DMS153 treated with DMSO at 0.1 percent for 48 hours (cell line): ENCODE results near the gene MOCS1.

Experiments used
- DNase-seq: peaks from one replicate; lab custom pipeline; 2025; ENCODE audit not compliant: unreplicated experiment; lab: John Stamatoyannopoulos, UW

Gene MOCS1

DNA sequence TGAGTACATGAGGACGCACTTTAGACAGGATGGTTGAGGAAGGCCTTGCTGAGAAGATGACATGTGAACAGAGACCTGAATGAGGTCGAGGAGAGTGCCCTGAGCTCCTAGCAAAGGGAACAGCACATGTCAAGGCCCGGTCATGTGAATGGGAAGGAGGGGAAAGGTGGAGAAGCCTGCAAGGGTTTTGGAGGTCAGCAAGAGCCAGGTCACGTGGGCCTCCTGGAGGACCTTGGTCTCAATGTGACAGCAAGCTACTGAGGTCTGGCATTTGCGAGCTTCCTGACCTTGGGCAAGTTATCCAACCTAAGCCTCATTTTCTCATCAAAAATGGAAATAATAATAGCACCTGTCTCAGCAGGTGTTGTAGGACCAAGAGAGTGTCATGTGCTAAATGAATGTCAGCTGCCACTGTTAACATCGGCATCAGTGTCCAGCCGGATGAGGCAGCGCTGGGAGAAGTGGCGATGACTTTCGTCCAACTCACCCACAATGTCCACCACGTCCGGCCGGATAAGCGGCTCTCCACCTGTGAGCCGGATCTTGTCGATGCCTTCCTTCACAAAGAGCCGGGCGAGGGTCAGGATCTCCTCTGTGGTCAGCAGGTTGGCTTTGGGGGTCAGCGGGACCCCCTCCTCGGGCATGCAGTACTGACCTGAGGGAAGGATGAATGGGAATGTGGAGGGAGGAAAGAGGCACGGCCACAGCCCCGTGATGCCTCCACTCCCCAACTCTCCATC, 8.9 kb downstream of the MOCS1 start:
- no peak for DNase-seq

DNA sequence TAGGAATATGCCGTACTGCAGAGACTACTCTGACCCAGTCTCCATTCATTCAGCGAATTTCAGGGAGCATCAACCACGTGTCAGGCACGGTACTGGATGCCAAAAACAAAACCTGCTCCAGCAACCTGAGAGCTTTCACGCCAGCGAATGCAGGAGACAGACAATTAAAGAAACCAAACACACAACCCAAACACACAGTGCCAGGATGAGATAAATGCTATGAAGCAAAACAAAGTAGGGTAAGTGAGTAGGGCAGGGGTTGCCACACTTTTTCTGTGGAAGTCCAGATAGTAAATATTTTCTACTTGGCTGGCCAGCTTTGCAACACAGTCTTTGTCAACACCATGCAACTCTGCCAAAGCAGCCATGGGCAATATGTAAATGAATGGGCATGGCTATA, 10.0 kb downstream of the MOCS1 start:
- DNase-seq = no peak

DNA sequence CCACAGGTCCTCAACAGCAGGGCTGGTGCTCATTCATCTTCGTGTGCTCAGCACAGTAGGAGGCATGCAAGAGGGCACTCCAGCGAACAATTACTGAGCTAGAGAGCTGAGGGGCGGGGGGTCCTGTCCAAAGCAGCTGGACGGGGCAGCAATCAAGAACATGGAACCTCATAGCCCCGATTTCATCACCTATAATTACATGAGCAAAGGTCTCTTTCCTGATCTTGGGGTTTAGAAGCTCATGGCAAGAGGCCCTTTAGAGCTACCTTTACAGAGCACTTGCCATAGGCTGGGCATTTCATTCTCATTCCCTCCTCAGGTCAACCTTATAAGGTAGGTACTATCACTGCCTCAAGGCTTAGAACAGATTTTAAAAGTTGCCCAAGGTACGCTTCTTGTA, 10.4 kb downstream of the MOCS1 start:
- DNase-seq = no peak

DNA sequence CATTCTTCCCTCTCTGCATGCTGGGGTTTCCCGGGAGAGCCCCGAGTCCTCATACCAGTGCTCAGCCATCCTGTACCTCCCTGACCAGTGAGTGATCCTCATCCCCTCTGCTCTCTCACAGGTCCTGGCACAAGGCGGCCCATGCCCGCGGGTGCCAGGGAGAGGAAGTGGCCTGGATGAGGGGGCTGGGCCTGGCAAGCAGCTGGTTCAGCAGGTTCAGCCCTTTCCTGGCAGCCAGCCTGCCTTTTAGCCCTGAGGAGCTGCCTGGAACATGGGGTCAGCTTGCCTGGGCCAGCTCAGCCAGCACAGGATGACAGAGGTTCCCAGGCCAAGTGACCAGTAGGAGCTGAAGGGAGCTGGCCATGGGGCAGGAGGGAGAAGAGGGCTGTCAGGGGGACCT, 10.9 kb downstream of the MOCS1 start:
- DNase-seq = no peak

DNA sequence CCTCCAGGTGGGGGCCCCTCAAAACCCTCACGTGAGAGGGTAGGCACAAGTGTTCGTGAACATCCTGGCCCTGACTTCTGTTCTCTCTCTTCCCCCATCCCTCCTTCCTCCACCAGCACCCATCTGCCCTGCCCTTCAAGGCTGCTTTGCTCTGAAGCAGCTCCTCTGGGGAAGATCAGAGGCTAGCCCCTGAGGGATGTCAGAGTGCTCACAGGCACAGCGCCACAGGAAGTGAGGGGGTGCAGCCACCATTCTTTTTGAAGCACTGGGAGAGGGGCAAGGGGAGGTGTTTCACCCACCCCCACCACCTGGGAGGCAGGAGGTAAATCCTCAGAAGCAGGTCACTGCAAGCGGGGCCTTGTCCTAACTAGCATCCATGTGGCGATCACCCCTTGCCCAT, 11.4 kb downstream of the MOCS1 start:
- no peak for DNase-seq

DNA sequence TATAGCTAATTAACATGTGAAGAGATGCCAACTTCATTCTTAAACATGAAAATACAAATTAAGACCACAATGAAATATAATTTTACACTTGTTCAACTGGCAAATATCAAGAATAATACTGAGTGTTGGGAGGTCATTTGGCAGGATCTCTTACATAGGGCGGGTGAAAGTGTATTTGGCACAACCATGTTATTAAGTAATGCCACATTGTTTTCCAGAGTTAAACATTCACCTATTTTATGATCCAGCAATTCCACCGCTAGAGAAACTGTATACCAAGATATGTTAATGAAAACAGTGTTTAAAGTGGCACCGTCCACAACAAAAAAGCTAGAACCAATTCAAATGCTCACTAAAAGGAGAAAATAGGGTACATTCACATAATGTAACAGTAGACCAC, 14.1 kb downstream of the MOCS1 start:
- no peak for DNase-seq

DNA sequence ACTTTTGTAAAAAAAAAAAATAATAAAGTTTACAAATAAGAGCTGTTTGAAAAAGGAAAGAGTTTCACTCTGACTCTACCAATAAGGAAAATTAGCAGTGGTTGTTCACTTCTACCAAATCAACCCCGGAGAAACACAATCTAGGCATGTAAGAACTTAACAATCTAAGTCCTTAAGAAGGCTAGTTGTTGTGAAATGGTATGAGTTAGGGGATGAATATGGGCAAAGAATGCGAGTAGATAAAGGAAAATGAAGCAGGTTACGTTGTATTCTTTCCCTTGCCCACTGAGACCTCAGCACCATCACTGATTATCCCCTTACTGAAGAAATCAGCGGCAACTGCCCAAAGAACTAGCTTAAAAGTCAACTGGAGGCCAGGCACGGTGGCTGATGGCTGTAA, 15.4 kb downstream of the MOCS1 start:
- DNase-seq = no peak

DNA sequence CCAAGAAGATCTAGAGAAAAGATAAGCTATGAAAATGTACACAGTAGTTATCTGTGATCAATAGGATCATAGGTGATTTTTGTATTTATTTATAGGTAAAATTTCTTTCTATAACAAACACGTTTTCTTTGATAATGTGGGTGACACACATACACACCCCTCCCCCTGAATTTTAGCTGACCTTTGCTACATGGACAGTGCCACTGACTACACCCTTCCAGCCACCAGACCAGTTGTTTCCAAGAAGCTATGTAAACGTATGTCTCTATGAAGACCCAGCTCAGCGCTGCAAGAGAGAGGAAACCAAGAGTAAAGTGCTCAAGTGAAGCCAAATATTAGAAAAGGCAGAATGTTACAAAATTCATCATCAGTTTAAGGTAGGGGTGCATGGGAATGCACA, 16.3 kb downstream of the MOCS1 start:
- no peak for DNase-seq

DNA sequence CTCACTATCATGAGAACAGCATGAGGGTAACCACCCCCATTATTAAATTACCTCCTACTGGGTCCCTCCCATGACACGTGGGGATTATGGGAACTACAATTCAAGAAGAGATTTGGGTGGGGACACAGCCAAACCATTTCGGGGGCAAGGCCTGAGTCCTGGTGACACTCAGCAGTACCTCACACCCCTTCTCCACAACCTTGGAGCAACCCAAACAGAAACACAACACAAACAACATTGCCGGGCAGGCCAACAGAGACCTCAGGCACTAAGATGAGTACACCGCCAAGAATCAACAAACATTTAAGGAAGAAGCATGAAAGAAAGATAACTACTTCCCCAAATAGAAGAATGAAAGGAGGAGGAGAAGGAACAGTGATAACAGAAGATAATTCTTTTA, 16.9 kb downstream of the MOCS1 start:
- no peak for DNase-seq

DNA sequence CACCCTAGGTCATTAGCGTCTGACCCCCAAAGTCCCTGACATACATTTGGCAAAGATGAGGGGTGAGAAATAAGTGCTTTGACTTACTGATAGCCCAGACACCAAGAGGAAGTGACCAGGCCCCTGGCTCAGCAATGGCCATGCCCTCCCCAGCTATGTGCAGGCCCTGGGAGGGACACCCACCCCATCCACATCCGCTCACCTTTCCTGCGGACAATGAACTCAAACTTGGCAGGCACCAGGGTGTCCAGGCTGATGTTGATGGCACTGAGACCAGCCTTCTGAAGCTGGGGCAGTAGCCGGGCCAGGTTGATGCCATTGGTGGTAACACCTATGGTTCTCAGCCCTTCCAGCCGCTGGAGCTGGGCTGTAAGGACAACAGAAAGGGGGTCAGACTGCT, 18.4 kb downstream of the MOCS1 start:
- DNase-seq = no peak

DNA sequence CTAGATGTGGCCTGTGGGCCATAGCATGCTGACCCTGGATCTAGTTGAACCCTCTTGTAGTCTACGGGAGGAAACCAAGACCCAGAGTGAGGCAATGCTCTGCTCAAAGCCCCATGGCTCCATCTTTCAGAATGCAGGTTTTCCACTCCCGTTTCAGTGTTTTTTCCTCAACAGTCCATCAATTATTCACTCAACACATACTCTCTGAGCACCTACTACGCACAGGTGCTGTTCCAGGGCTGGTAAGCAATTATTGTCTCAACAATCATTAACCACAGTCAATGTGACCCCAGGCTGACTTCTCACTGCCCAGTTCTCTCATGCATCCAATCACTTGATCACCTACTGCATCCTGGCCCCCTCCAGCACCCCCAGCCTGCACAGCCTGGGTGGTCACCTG, 20.0 kb downstream of the MOCS1 start:
- DNase-seq = no peak

DNA sequence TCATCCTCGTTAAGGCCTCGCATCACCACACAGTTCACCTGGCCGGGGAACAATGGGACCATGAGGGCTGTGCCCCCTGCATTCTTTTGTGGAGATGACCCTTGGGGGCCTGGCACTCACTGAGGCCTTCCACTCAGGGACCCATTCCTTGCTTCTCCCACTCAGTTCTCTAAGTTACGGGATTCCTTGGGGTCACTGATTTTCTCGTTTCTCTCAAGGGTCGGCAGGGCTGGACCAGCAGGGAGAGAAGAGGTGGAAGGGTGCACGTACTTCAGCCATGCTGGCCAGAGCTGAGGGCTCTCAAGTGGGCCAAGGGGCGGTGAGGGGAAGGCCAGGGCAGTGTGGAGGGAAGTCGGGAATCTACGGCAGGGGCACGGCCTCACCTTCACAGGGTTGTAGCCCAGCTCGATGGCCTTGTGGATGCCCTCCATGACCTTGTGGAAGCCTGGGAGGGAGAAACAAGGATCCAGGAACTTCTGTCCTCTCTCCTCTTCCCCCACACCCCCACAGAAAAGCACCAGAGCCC, 20.8 kb downstream of the MOCS1 start:
- no peak for DNase-seq

DNA sequence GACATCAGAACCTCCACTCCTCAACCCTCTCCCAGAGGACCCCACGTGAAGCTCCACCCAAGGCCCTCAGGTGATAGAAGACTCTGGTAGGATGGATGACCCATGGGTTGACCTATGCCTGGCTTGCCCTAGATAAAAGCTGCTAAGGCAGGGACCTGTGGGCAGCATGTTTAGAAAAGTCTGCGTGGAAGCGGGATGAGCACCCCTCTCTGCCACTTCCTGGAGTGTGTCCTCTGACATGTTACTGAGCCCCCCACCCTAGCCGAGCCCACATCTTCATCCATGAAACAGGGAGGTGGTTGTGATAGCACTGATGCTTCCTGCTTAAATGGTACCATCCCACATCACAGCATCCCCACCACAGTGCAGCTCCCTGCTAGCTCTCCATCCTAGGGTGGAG, 21.8 kb downstream of the MOCS1 start:
- DNase-seq = no peak

DNA sequence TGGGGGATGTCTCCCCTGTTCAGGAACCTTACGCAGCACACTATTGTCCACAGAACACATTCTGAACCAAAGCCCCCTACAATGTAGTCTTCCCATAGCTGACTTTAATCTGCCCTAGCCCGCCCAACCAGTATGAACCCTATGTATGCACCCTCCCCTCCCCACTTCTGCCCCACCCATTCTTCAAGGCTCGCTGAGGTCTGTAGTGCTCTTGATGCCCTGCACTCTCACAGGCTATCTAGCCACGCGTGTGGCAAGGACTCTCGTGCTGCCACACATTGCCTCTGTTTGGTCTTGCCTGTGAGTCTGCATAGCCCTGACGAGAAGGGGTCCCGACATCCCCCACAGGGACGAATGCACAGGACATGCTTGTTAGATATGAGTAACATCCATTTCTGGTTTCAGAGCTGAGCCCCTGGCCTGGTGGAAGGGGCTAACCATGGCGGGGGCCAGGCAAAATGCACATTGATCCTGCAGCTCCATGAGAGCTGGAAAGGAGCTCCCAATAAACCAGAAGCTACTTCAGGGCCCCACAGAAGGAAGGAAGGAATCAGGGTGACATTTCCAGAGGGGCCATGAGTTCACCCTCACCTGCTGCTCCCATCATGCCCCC, 22.6 kb downstream of the MOCS1 start:
- no peak for DNase-seq

DNA sequence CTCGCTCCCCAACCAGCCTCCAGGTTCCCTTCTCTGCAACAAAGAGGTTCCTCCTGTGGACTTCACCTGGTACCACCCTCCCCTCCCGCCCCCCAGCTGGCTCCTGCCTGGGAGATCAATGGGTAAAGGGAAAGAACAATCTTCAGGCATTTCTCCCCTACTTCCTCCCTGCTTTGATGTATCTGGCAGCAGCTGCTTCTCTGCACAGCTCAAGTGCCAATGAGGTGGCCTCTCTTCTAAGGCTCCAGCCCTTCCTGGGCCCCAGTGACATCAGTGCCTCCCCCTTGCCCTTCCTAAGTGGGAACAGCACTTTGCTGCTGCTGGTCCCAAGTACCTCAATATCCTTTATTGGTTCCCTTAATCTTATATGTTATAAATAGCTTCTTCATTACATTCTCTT, 23.5 kb downstream of the MOCS1 start:
- no peak for DNase-seq

DNA sequence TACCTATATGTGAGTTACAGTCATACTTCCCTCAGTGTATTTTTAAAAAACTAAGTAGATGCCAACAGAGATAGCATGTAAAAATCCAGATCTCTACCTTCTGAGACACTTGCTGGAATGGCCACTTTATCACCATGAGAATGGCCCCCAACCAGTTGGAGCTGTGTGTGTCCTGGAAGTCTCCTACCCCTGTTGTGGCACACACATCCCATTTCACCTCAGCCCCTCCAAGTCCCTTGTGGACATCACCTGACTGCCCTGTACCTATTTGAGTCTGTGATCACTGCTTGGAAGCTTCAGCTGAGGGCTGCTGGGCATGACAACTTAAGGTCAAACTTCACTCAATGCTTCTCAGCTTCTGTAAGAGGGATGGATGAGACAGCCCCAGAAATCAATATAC, 24.1 kb downstream of the MOCS1 start:
- no peak for DNase-seq

DNA sequence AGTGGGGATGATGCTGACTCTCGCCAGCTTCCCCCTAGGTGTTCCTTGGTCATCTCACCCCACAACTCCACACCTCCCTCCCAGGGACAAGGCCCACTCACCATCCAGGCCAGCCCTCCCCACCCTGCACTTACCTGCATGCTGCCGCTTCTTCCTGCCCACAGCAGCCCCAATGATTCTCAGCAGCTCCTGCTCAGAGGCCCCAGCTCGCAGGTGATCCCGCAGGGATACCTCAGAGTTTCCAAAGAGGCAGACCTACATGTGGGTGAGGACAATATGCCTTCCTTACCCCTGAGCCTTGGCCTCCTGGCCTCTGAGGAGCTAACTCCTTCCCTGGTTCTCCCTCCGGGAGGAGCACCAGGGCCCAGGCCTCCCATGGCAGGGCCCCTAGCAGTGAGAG, 24.6 kb downstream of the MOCS1 start:
- DNase-seq = no peak

DNA sequence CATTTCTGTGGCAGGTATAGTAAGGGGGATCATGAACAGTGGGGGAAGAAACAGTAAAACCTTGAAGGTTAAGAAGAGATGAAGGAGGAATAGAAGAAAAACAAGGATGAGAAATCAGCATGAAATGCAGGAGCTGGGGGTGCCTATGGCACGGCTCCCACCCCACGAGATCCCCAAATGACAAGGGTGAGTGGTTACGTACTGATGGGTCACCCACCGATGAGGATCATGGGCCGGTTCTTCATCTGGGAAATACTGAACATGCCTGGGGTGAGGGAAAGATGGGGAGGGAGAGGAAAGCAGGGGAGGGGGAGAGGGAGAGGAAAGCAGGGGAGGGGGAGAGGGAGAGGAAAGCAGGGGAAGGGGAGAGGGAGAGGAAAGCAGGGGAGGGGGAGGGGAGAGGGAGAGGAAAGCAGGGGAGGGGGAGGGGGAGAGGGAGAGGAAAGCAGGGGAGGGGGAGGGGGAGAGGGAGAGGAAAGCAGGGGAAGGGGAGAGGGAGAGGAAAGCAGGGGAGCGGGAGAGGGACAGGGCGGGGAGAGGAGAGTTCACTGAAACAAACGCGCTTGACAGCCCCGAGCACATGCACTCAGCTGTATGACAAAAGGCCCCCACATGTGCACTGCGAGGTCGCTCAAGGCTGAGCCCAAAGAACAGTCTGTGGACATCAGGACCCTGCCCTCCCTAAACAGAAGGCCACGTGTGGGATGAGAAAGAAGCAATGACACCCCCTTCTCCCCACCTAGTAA, 25.3 kb downstream of the MOCS1 start:
- DNase-seq = no peak

DNA sequence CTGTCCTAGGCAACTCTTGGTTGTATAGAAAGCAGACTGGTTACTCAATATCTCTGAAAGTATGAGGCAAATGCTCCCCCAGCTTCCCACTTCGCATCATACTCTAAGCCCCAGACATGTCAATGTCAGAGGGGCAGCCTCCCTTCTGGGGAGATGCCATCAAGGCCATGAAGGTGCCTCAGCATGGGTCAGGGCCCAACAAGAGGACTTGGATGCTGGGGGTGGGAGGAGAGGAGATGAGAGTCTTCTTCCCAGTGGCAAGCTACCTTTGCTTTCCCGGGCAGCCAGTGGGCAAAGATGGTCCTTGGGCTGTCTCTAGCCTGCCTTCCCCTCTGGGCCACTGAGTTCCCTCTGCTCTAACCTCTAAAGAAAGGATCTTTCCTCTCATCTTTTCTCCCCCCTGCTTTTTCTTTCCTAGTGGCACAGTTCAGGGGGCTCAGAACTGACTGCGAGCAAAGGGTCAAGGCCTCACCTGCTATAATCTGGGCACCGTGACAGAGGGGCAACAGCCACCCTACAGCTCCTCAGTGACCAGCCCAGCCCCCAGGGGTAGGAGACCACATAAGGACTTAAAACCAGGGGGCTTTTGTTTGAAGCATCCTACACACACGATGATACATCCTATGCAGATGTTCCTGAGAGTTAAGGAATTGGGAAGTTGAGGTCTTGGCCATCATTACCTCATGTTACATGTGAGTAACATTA, 26.2 kb downstream of the MOCS1 start:
- DNase-seq = no peak

DNA sequence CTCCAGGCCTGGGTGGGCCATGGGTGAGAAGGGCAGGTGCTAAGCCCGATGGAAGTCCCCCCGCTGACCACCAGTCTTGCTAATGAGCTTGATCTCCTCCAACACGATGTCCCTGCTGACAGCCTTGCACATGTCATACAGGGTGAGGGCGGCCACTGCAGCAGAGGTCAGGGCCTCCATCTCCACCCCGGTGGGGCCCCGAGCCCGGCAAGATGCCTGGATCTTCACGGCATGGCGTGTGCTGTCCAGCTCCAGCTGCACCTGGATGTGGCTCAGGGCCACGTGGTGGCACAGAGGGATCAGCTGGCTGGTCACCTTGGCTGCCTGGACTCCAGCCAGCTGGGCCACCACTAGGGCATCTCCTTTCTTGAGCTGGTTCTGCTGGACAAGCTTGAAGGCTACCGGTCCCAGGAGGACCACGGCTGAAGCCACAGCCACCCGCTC, 27.9 kb downstream of the MOCS1 start:
- DNase-seq = no peak

DNA sequence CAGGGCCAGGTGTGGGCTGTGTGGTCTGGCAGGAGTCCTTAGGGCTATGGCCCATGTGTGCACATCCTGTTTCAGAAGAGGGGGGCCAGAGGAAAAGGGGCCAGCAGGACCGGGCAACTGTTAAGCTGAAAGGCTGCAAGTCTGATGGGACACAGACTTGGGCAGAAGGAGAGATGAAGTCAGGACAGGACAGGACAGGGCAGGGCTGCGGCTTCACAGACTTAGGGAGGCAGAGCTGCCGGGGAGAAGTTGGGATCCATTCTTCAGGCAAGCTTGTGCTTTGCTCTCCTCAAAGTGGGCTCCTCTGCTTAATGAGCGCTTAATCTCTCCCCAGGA, 28.7 kb downstream of the MOCS1 start:
- DNase-seq = no peak
